NCI-H774 (cell line): Measurements from ENCODE around the gene DDX42.

Source experiments
- DNase-seq: peaks from one replicate; lab custom pipeline; 2025; lab: John Stamatoyannopoulos, UW

Gene DDX42

GRCh38 chr17:63774141-63774968 is at the start of gene DDX42:
DDX42 (plus strand) TSS chr17:63774170; CDS start chr17:63787050, 12,880 bp downstream.
- peak; percentile 59 for DNase-seq

- no peak for DNase-seq
Observed at GRCh38 chr17:63735691-63736090, 38.3 kb upstream of the DDX42 start.

- DNase-seq: no peak
Observed at GRCh38 chr17:63740464-63741142, 33.4 kb upstream of the DDX42 start.

GRCh38 chr17:63741143-63741407 is 32.9 kb upstream of the DDX42 start:
- DNase-seq: no peak

- DNase-seq: peak; percentile 100
Observed at GRCh38 chr17:63741408-63742173, 32.4 kb upstream of the DDX42 start, which contains the start of gene STRADA. STRADA (minus strand) TSS chr17:63741799; CDS start chr17:63728369, 13,430 bp downstream.

GRCh38 chr17:63751806-63752205 is 22.2 kb upstream of the DDX42 start:
- DNase-seq: no peak

- no peak for DNase-seq
Observed at GRCh38 chr17:63752707-63753106, 21.3 kb upstream of the DDX42 start.

- DNase-seq: no peak
Observed at GRCh38 chr17:63753215-63753614, 20.8 kb upstream of the DDX42 start.

- DNase-seq: no peak
Observed at GRCh38 chr17:63754046-63754445, 19.9 kb upstream of the DDX42 start.

GRCh38 chr17:63758428-63758827 is 15.5 kb upstream of the DDX42 start:
- no peak for DNase-seq

- no peak for DNase-seq
Observed at GRCh38 chr17:63760771-63761539, 13.0 kb upstream of the DDX42 start.

- DNase-seq: no peak
Observed at GRCh38 chr17:63762161-63763078, 11.6 kb upstream of the DDX42 start.

- DNase-seq: no peak
Observed at GRCh38 chr17:63764716-63765115, 9.3 kb upstream of the DDX42 start.

GRCh38 chr17:63766754-63767153 is 7.2 kb upstream of the DDX42 start:
- DNase-seq: no peak

- no peak for DNase-seq
Observed at GRCh38 chr17:63768433-63768832, 5.5 kb upstream of the DDX42 start.

- DNase-seq: no peak
Observed at GRCh38 chr17:63772801-63773271, 1.1 kb upstream of the DDX42 start.

- DNase-seq: peak; percentile 100
Observed at GRCh38 chr17:63773272-63774140, 464 bp upstream of the DDX42 start, which contains the start of gene CCDC47. CCDC47 (minus strand) TSS chr17:63773597; CDS start chr17:63766175, 7,422 bp downstream.

GRCh38 chr17:63774969-63775265 is 947 bp downstream of the DDX42 start:
- DNase-seq: no peak

- no peak for DNase-seq
Observed at GRCh38 chr17:63775420-63775819, 1.4 kb downstream of the DDX42 start.

GRCh38 chr17:63780507-63780906 is 6.5 kb downstream of the DDX42 start:
- no peak for DNase-seq
